H1 (cell line): Measurements from ENCODE around the gene CORIN. TPM values are rescaled to one million over a fixed set of nuclear protein-coding genes. Genes with fewer than 3 reads are reported as not detected.

Experiments
- CTCF ChIA-PET: fragments of 300-600 bp; sonication (Branson Sonifier 250); formaldehyde crosslinking; loops from one replicate; lab custom pipeline; 2021; ENCODE audit not compliant: partially characterized antibody; lab: Charles Lee
- POLR2A ChIA-PET: fragments of 300-600 bp; sonication (Branson Sonifier 250); formaldehyde crosslinking; loops from one replicate; lab custom pipeline; 2021; ENCODE audit warnings: inconsistent platforms; ENCODE audit not compliant: partially characterized antibody; lab: Charles Lee
- DNase-seq, 2 experiments: peaks; one replicate each; pipeline versions ENCODE4 v3.0.0 to v3.0.0-alpha.2; 2010 to 2022; ENCODE audit warnings: low spot score in 2 of 2, low read depth in 1 of 2, mixed read lengths in 1 of 2
- FAIRE-seq: peaks from 2 replicates; lab custom pipeline; 2011; peaks lifted over from hg19 to GRCh38; lab: Jason Lieb, UNC
- H2AFZ ChIP-seq: 2 replicates; pipeline ENCODE4 v1.8.1; 2012; ENCODE audit warnings: low read length, inconsistent platforms
- H2AK5ac ChIP-seq: 2 replicates; pipeline ENCODE4 v1.6.1; 2013; ENCODE audit warnings: low read depth, low read length
- H2BK120ac ChIP-seq: replicated peaks from 2 replicates; pipeline ENCODE3; 2013; ENCODE audit warnings: low read depth, low read length, inconsistent platforms
- H2BK12ac ChIP-seq: 2 replicates; pipeline ENCODE4 v1.6.1; 2013; ENCODE audit warnings: low read depth, low read length
- H2BK15ac ChIP-seq: 2 replicates; pipeline ENCODE4 v1.6.1; 2013; ENCODE audit warnings: low read length
- H2BK20ac ChIP-seq: 2 replicates; pipeline ENCODE4 v1.6.1; 2013; ENCODE audit warnings: low read length
- H2BK5ac ChIP-seq: 2 replicates; pipeline ENCODE4 v1.6.1; 2013; ENCODE audit warnings: low read depth, low read length
- H3K14ac ChIP-seq: 2 replicates; pipeline ENCODE4 v1.6.1; 2013; ENCODE audit warnings: inconsistent platforms; ENCODE audit not compliant: insufficient read length
- H3K18ac ChIP-seq: 2 replicates; pipeline ENCODE4 v1.6.1; 2013; ENCODE audit warnings: low read length; ENCODE audit errors: extremely low read depth
- H3K23ac ChIP-seq: 2 replicates; pipeline ENCODE4 v1.6.1; 2013; ENCODE audit warnings: inconsistent platforms; ENCODE audit not compliant: insufficient read length
- H3K23me2 ChIP-seq: 2 replicates; pipeline ENCODE4 v1.6.1; 2013; ENCODE audit warnings: low read depth, low read length
- H3K27ac ChIP-seq: 2 replicates; pipeline ENCODE4 v1.6.1; 2011; ENCODE audit warnings: low read depth, low read length, inconsistent platforms
- H3K27me3 ChIP-seq, 4 experiments: replicated peaks in 1 of 4; 1 replicate in 1 of 4; 2 replicates in 3 of 4; pipeline versions ENCODE4 v1.6.1 to v1.8.1; 2011 to 2013; ENCODE audit warnings: low read length in 3 of 4, mild to moderate bottlenecking in 3 of 4, inconsistent platforms in 2 of 4, mixed read lengths in 2 of 4, moderate library complexity in 1 of 4; ENCODE audit not compliant: control insufficient read depth in 3 of 4, insufficient read depth in 3 of 4; ENCODE audit errors: extremely low read depth in 1 of 4
- H3K36me3 ChIP-seq, 4 experiments: 2 replicates each; pipeline versions ENCODE4 v1.6.1 to v1.8.1; 2011 to 2013; ENCODE audit warnings: mild to moderate bottlenecking in 4 of 4, low read length in 3 of 4, moderate library complexity in 2 of 4, control low read depth in 1 of 4, inconsistent platforms in 1 of 4; ENCODE audit not compliant: insufficient read depth in 4 of 4, control insufficient read depth in 2 of 4
- H3K4ac ChIP-seq: replicated peaks from 2 replicates; pipeline ENCODE3; 2013; ENCODE audit warnings: low read length, low read depth, mixed read lengths, inconsistent platforms; ENCODE audit not compliant: insufficient read length
- H3K4me1 ChIP-seq, 4 experiments: replicated peaks in 1 of 4; 1 replicate in 1 of 4; 2 replicates in 3 of 4; pipeline versions ENCODE4 v1.6.1 to v1.8.1; 2011 to 2013; ENCODE audit warnings: low read length in 3 of 4, inconsistent platforms in 2 of 4, mixed read lengths in 1 of 4; ENCODE audit not compliant: insufficient read depth in 4 of 4, control insufficient read depth in 3 of 4
- H3K4me2 ChIP-seq, 2 experiments: 2 replicates each; pipeline versions ENCODE4 v1.6.1 to v1.8.1; 2011 to 2013; ENCODE audit warnings: low read depth in 2 of 2, low read length in 2 of 2, control low read depth in 1 of 2, inconsistent platforms in 1 of 2, mild to moderate bottlenecking in 1 of 2; ENCODE audit not compliant: insufficient read depth in 1 of 2
- H3K4me3 ChIP-seq, 4 experiments: fragments of 200-600, 300-600 bp in 1 of 4; sonication (generic), shearing (Covaris generic), sonication (Bioruptor Twin) in 1 of 4; 2 replicates each; pipeline versions ENCODE4 v1.5.1 to v1.8.1; 2011 to 2016; ENCODE audit warnings: low read length in 4 of 4, low read depth in 3 of 4, control low read depth in 2 of 4, inconsistent platforms in 2 of 4, mild to moderate bottlenecking in 2 of 4, mixed read lengths in 1 of 4, moderate library complexity in 1 of 4; ENCODE audit not compliant: insufficient read depth in 2 of 4; ENCODE audit errors: extremely low read depth in 1 of 4
- H3K56ac ChIP-seq: replicated peaks from 2 replicates; pipeline ENCODE3; 2013; ENCODE audit warnings: low read depth, mild to moderate bottlenecking, mixed read lengths, low read length, inconsistent platforms; ENCODE audit not compliant: insufficient read length
- H3K79me1 ChIP-seq: 2 replicates; pipeline ENCODE4 v1.6.1; 2013; ENCODE audit warnings: low read depth, low read length, control low read depth
- H3K79me2 ChIP-seq, 2 experiments: 2 replicates each; pipeline versions ENCODE4 v1.6.1 to v1.8.1; 2012 to 2013; ENCODE audit warnings: low read length in 2 of 2, mild to moderate bottlenecking in 2 of 2, inconsistent platforms in 1 of 2; ENCODE audit not compliant: insufficient read depth in 2 of 2, control insufficient read depth in 1 of 2
- H3K9ac ChIP-seq, 4 experiments: replicated peaks in 1 of 4; 1 replicate in 1 of 4; 2 replicates in 3 of 4; pipeline versions ENCODE4 v1.6.1 to v1.8.1; 2011 to 2013; ENCODE audit warnings: low read depth in 3 of 4, low read length in 3 of 4, control low read depth in 2 of 4, mild to moderate bottlenecking in 2 of 4, moderate library complexity in 2 of 4, inconsistent platforms in 1 of 4; ENCODE audit errors: extremely low read depth in 1 of 4
- H3K9me3 ChIP-seq, 2 experiments: 2 replicates each; pipeline versions ENCODE4 v1.6.1 to v1.8.1; 2012 to 2013; ENCODE audit warnings: mild to moderate bottlenecking in 2 of 2, moderate library complexity in 2 of 2, control low read depth in 1 of 2, inconsistent platforms in 1 of 2, low read depth in 1 of 2, low read length in 1 of 2, mixed read lengths in 1 of 2; ENCODE audit not compliant: insufficient read depth in 2 of 2
- H4K20me1 ChIP-seq, 2 experiments: replicated peaks in 1 of 2; 2 replicates each; pipeline versions ENCODE3 to v1.8.1; 2011 to 2013; ENCODE audit warnings: inconsistent platforms in 2 of 2, low read length in 2 of 2, mild to moderate bottlenecking in 1 of 2; ENCODE audit not compliant: insufficient read depth in 2 of 2, control insufficient read depth in 1 of 2
- H4K5ac ChIP-seq: 2 replicates; pipeline ENCODE4 v1.6.1; 2013; ENCODE audit warnings: low read length, low read depth, mixed read lengths, inconsistent platforms; ENCODE audit not compliant: insufficient read length
- H4K8ac ChIP-seq: 2 replicates; pipeline ENCODE4 v1.8.0; 2013; ENCODE audit warnings: mild to moderate bottlenecking, moderate library complexity, low read length, inconsistent platforms; ENCODE audit not compliant: insufficient read depth; ENCODE audit errors: extremely low read depth
- H4K91ac ChIP-seq: replicated peaks from 2 replicates; pipeline ENCODE3; 2013; ENCODE audit warnings: low read length, mixed read lengths, inconsistent platforms; ENCODE audit not compliant: insufficient read length
- CHD1 ChIP-seq: IDR thresholded peaks from 2 replicates; pipeline ENCODE4 v1.6.1; 2012; ENCODE audit warnings: low read depth, low read length, improper control_type of control experiment
- MAFK ChIP-seq: IDR thresholded peaks from 2 replicates; pipeline ENCODE4 v1.6.1; 2012; ENCODE audit warnings: low read depth, mild to moderate bottlenecking, improper control_type of control experiment, low read length
- WGBS, 2 experiments: shearing (Covaris generic) in 1 of 2; methylation state at CpG; one replicate each; pipeline versions ENCODE4 v1.1.6 to v1.1.7; 2013 to 2015; ENCODE audit warnings: low lambda C conversion rate in 2 of 2, mixed read lengths in 2 of 2, inconsistent platforms in 1 of 2, low coverage in 1 of 2, missing lambda C conversion rate in 1 of 2; ENCODE audit not compliant: insufficient replicate concordance in 2 of 2, insufficient coverage in 1 of 2, insufficient read length in 1 of 2; ENCODE audit errors: extremely low coverage in 1 of 2, missing lambda C conversion rate in 1 of 2; 5-methylcytosine and 5-hydroxymethylcytosine counted together
- polyA plus RNA-seq, 7 experiments: library from polyadenylated mRNA; depleted of rRNA in 3 of 7; stranded (reverse) in 5 of 7; unstranded in 2 of 7; fragments of >200 nt in 5 of 7; fragments of 200-250 nt in 2 of 7; gene quantifications; 1 replicate in 5 of 7; 2 replicates in 1 of 7; 4 replicates in 1 of 7; pipeline versions ENCODE4 v1.2.1 to v1.2.3, GENCODE V29; 2011 to 2013; ENCODE audit warnings: missing spikeins in 2 of 7, mixed read lengths in 2 of 7
- total RNA-seq: library from RNA; stranded (reverse); fragmentation: NEBNext Ultra II Directional; extraction: Animal tissue kit (Norgen Biotek cat#: 25700); gene quantifications from 2 replicates; pipeline ENCODE4 v1.2.1, GENCODE V29; 2021

Gene CORIN
- total and polyA plus RNA-seq, 2 of the 8 experiments (the other 6 are each of a cell fraction or from before 2014, with no cell fraction given): 0.09 to 0.32 TPM

GRCh38 chr4:47731182-47731581 is 106.7 kb downstream of the CORIN start:
- no peak overlapping the region for H4K8ac ChIP-seq
- no peak overlapping the region for H3K4me3 ChIP-seq
- CTCF ChIA-PET: interaction anchor here (1.7 to 2.7 kb wide), 2 partner anchors 12 to 26 kb away, joined by 5 to 8 read pairs; no protein-coding TSS in a partner anchor
- H3K27ac ChIP-seq: no peak overlapping the region
- no peak overlapping the region for H4K5ac ChIP-seq
- no peak overlapping the region for H3K14ac ChIP-seq
- no peak overlapping the region for H2BK20ac ChIP-seq
- H3K9ac ChIP-seq: no peak overlapping the region
- H2BK15ac ChIP-seq: no peak overlapping the region
- H2BK12ac ChIP-seq: no peak overlapping the region
- no peaks in the 10 kb centered on the region for H3K79me2 ChIP-seq
- H3K9me3 ChIP-seq: no peaks in the 10 kb centered on the region
- H2BK5ac ChIP-seq: no peak overlapping the region
- no peaks in the 10 kb centered on the region for H4K20me1 ChIP-seq
- H2AK5ac ChIP-seq: no peak overlapping the region
- no peak overlapping the region for H3K56ac ChIP-seq
- no peak for DNase-seq
- no peak overlapping the region for H3K18ac ChIP-seq
- H3K4me1 ChIP-seq: no peaks in the 10 kb centered on the region
- H3K4me2 ChIP-seq: no peak overlapping the region
- H3K23me2 ChIP-seq: no peaks in the 10 kb centered on the region
- no peaks in the 10 kb centered on the region for H3K36me3 ChIP-seq
- H2BK120ac ChIP-seq: no peak overlapping the region
- POLR2A ChIA-PET: no interaction called here
- H4K91ac ChIP-seq: no peak overlapping the region
- TF ChIP-seq MAFK (no peak), CHD1 (no peak)
- no peaks in the 10 kb centered on the region for H3K27me3 ChIP-seq
- no peak overlapping the region for H3K4ac ChIP-seq
- no peak for FAIRE-seq
- H2AFZ ChIP-seq: no peak overlapping the region
- no peak overlapping the region for H3K23ac ChIP-seq
- no peaks in the 10 kb centered on the region for H3K79me1 ChIP-seq
- 87% methylated on average over 3 of the region's 3 CpGs; no CpG with 5 or more reads in 1 of the 2 experiments for WGBS, 2 experiments
